C4-2B (cell line): ENCODE data around the gene ACVR2B.

Source experiments
- H3K27ac ChIP-seq: fragments of 450-650 bp; 2 replicates; pipeline ENCODE4 v1.5.1; 2017
- ZFX ChIP-seq: fragments of 450-650 bp; IDR thresholded peaks from 2 replicates; pipeline ENCODE4 v1.6.1; 2017
- TF ChIP-seq, protein P1 (sequence below): fragments of 450-650 bp; conservative IDR thresholded peaks from 2 replicates; pipeline ENCODE4 v1.5.1; 2017; ENCODE audit warnings: mild to moderate bottlenecking

The ACVR2B gene

DNA sequence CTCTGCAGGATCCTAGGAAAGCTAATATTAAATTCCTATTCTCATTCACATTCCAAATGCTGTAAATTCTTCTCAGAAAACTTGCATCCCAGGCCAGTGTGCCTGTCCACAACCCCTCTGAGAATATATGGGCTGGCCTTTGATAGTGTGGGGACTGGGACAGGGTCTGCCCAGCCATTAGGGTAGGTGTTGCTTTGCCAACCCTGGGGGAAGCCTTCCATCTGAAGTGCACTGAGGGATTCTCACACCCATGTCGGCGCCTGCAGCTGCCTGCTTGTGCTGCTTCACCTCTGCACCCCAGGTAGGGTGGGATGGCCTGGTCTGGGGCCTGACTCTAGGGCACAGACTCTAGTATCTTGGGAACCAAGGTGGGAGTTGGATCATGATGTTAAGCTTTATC lies 27.2 kb downstream of the ACVR2B start:
- TF ChIP-seq ZFX = no peak
- TF ChIP-seq, protein P1, sequence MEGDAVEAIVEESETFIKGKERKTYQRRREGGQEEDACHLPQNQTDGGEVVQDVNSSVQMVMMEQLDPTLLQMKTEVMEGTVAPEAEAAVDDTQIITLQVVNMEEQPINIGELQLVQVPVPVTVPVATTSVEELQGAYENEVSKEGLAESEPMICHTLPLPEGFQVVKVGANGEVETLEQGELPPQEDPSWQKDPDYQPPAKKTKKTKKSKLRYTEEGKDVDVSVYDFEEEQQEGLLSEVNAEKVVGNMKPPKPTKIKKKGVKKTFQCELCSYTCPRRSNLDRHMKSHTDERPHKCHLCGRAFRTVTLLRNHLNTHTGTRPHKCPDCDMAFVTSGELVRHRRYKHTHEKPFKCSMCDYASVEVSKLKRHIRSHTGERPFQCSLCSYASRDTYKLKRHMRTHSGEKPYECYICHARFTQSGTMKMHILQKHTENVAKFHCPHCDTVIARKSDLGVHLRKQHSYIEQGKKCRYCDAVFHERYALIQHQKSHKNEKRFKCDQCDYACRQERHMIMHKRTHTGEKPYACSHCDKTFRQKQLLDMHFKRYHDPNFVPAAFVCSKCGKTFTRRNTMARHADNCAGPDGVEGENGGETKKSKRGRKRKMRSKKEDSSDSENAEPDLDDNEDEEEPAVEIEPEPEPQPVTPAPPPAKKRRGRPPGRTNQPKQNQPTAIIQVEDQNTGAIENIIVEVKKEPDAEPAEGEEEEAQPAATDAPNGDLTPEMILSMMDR = no peak
- H3K27ac ChIP-seq = no peak overlapping the region

DNA sequence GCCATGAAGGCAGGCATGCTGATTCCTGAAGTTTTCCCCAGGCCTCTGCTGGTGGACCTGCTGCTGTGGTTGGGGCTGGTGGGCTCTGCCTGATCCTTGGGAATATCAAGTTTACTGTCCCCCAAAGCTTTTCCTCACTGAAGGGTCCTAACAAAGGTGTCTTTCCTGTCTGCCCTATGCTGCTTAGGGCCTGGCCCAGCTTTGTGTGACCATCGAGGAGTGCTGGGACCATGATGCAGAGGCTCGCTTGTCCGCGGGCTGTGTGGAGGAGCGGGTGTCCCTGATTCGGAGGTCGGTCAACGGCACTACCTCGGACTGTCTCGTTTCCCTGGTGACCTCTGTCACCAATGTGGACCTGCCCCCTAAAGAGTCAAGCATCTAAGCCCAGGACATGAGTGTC lies 29.3 kb downstream of the ACVR2B start:
- H3K27ac ChIP-seq = no peak overlapping the region
- TF ChIP-seq ZFX = no peak
- TF ChIP-seq, protein P1 = no peak

DNA sequence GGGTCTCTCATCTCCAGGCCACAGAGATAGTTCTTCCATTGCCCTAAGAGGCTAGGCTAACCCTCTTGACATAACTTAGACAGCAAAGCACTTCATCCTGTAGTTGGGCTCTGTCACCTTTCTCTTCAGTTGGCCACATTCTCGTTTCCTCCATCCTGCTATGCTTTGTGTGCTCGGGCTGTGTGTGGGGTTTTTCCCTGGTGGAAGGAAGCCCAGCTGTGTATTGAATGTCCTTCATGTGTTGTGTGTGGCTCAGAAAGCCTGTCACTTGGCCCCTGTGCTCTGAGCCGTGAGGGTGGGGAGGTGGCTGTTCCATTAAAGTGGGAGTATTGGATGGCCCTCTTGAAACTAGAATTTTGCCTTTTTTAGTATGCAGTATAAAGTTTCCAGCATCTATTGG lies 33.6 kb downstream of the ACVR2B start:
- TF ChIP-seq ZFX = no peak
- TF ChIP-seq, protein P1 = no peak
- no peak overlapping the region for H3K27ac ChIP-seq

DNA sequence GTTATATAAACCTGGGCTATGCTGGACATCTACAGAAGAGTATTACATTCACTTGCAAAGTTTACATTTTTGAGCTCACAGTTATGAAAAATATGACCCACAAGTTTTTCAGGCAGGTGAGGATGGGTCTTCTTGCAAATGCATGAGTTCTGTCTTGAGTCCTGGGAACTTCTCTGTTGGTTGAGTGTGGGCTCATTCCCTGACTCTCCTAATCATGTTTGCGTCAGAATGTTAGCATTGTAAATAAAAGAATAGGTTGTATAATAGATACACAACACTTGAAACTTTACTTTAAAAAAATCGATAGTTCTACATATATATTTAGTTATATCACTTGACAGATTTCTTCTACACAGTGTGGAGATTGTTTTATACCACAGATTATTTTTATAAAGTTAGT lies 35.3 kb downstream of the ACVR2B start:
- no peak for TF ChIP-seq ZFX
- TF ChIP-seq, protein P1 = no peak
- H3K27ac ChIP-seq = no peak overlapping the region

DNA sequence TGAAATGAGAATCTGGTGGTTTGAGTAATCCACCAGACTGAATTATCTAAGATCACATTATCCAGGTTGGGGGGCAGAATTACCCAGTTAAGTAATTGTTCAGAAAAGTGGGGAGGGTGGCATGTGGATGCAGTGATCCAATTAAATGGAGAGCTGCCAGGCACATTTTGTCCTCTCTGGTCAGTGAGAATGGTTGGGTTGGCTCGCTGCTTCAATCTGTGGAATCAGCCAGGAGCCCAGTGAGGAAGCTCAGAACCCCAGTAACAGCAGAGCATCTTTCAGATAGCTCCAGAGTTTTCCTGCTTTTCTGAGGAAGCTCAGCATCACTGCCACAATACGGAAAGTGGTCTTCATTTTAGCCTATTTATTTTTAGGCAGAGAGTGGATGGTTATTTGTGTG lies 36.1 kb downstream of the ACVR2B start:
- TF ChIP-seq, protein P1 = no peak
- no peak for TF ChIP-seq ZFX
- H3K27ac ChIP-seq = no peak overlapping the region

DNA sequence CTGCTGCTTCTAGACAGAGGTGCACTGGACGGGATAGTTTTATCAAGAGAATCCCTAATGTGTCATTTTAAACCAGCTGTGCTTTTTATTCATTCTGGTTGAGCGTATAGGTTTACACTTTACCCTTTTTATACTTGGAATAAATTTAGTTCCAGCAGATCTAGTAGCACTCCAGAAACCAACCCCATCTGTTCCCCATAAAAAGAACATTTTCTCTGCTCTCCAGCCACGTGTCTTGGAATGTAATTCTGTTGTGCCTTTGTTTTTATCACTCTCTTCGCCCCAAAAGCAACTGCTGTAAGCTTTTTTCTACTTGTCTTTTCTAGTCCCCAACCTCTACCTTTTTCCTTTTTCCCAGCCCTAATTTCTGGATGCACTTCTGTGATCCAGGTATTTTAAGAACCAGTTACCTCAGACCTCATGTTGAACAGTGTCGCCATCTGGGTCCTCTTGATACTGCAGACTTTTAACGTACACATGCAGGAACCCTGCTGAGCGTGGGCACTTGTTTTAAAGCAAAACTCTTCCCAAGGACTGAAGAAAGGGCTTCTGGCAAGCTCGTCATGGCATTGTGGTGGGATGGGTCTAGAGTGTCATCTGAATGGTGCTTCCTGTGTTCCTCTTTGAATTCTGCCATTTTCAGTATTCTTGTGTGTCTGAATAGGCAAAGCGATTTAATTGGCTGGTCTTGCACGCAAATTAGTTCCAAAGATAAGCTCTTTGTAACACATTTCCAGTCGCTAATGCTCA lies 36.8 kb downstream of the ACVR2B start:
- TF ChIP-seq, protein P1 = no peak
- TF ChIP-seq ZFX = no peak
- H3K27ac ChIP-seq = no peak overlapping the region

DNA sequence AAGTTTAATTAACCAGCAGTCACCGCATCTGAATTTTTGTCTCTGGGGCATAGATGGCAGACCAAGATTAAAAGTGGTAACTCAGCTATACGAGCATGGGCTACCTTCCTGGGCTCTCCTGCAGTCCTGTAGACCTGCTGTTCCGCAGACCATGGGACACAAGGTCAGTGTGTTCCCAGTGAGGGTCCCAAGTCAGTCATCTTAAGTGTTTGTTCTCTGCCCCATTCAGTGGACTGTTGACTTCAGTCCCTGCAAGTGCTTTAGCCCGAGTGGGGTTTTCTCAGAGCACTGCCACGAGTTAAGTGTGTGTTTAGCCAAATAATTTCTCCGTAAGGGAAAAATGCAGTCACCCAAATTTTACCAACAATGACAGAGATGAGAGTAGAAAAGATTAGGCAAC lies 37.5 kb downstream of the ACVR2B start:
- no peak overlapping the region for H3K27ac ChIP-seq
- no peak for TF ChIP-seq ZFX
- TF ChIP-seq, protein P1 = no peak
